Fibroblast of gingiva (primary cell): ENCODE measurements around the gene SLFN11.
"Not testable (repeated sequence)": the region's sequence is repeated elsewhere in the genome, so short reads cannot be mapped to it uniquely, and the experiment has no call there.

ENCODE experiments used
- DNase-seq: peaks from one replicate; pipeline ENCODE4 v3.0.0-alpha.2; 2011; ENCODE audit warnings: low read depth

SLFN11 gene

GRCh38 chr17:35359398-35359797, 14.0 kb downstream of the SLFN11 start:
- DNase-seq: no peak

GRCh38 chr17:35352284-35352683, 21.1 kb downstream of the SLFN11 start:
- DNase-seq: no peak

GRCh38 chr17:35350493-35350892, 22.9 kb downstream of the SLFN11 start:
- no peak for DNase-seq

GRCh38 chr17:35345926-35346771, 27.3 kb downstream of the SLFN11 start:
- DNase-seq: peak; percentile 69

- DNase-seq: no peak
Measured at GRCh38 chr17:35345445-35345925, 27.9 kb downstream of the SLFN11 start.

GRCh38 chr17:35344262-35344661, 29.2 kb downstream of the SLFN11 start:
- no peak for DNase-seq

GRCh38 chr17:35342276-35342675, 31.1 kb downstream of the SLFN11 start:
- no peak for DNase-seq

GRCh38 chr17:35341411-35341992, 31.9 kb downstream of the SLFN11 start:
- no peak for DNase-seq

- no peak for DNase-seq
Measured at GRCh38 chr17:35338230-35338629, 35.2 kb downstream of the SLFN11 start.

- DNase-seq: no peak
Measured at GRCh38 chr17:35337364-35337763, 36.1 kb downstream of the SLFN11 start.

GRCh38 chr17:35333578-35333977, 39.8 kb downstream of the SLFN11 start:
- DNase-seq: not testable (repeated sequence)

GRCh38 chr17:35322749-35323148, 50.7 kb downstream of the SLFN11 start:
- no peak for DNase-seq

- no peak for DNase-seq
Measured at GRCh38 chr17:35315971-35316370, 57.5 kb downstream of the SLFN11 start.

- DNase-seq: peak; percentile 82
Measured at GRCh38 chr17:35315283-35315682, 58.1 kb downstream of the SLFN11 start.

GRCh38 chr17:35314415-35315216, 58.8 kb downstream of the SLFN11 start:
- DNase-seq: no peak

- DNase-seq: no peak
Measured at GRCh38 chr17:35313875-35314409, 59.5 kb downstream of the SLFN11 start.

- DNase-seq: peak; percentile 74
Measured at GRCh38 chr17:35312790-35313711, 60.4 kb downstream of the SLFN11 start.

- no peak for DNase-seq
Measured at GRCh38 chr17:35312346-35312745, 61.1 kb downstream of the SLFN11 start.

- not testable (repeated sequence) for DNase-seq
Measured at GRCh38 chr17:35309345-35309744, 64.1 kb downstream of the SLFN11 start.
